ENCODE results near the gene ROCK2.

ROCK2 gene

DNA sequence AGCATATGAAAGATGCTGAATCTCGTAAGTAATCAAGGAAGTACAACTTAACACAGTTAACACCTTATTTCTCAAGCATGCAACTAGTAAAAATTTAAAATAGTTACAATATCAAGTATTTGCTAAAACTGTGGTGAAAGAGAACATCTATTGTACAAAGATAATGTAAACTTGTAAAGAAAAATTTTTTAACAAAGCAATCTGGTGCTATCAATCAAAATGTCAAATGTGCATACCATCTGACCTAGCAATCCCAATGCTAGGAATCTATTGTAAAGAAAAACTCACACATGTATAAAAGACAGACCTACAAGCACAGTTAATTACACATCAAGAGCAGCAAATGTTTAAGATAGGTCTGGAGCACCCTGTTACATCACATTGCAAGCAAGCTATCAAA, 99.1 kb downstream of the ROCK2 start:
- no peak for TF ChIP-seq CTCF (conservative IDR thresholded peaks at IDR 0.05; ENCODE audit: low read depth)
- CTCF ChIA-PET, result interaction anchor here (0.7 kb wide), 1 partner anchor 178 kb away, joined by 3 read pairs; no protein-coding TSS in a partner anchor

GRCh38 chr2:11244091-11244826, 100.2 kb downstream of the ROCK2 start:
- ChIA-PET CTCF (interaction anchor here (0.6 kb wide), 1 partner anchor 665 kb away, joined by 3 read pairs; no protein-coding TSS in a partner anchor), POLR2A (ENCODE audit: low non-redundant PET) (no interaction called here)
- no peak overlapping the region for H3K27ac ChIP-seq
- no peak for DNase-seq (ENCODE audit: low spot score)
- no peak for TF ChIP-seq CTCF (conservative IDR thresholded peaks at IDR 0.05; ENCODE audit: low read depth)

More for the DNA sequence above, 99.1 kb downstream of the ROCK2 start:
- no peak overlapping the region for H3K27ac ChIP-seq
- no peak for DNase-seq (ENCODE audit: low spot score)
- POLR2A ChIA-PET (ENCODE audit: low non-redundant PET), result no interaction called here

GRCh38 chr2:11243512-11243911, 100.9 kb downstream of the ROCK2 start:
- POLR2A ChIA-PET (ENCODE audit: low non-redundant PET), result no interaction called here
- TF ChIP-seq CTCF (conservative IDR thresholded peaks at IDR 0.05; ENCODE audit: low read depth), result no peak
- no peak for DNase-seq (ENCODE audit: low spot score)
- CTCF ChIA-PET, result no interaction called here
- H3K27ac ChIP-seq, result no peak overlapping the region

DNA sequence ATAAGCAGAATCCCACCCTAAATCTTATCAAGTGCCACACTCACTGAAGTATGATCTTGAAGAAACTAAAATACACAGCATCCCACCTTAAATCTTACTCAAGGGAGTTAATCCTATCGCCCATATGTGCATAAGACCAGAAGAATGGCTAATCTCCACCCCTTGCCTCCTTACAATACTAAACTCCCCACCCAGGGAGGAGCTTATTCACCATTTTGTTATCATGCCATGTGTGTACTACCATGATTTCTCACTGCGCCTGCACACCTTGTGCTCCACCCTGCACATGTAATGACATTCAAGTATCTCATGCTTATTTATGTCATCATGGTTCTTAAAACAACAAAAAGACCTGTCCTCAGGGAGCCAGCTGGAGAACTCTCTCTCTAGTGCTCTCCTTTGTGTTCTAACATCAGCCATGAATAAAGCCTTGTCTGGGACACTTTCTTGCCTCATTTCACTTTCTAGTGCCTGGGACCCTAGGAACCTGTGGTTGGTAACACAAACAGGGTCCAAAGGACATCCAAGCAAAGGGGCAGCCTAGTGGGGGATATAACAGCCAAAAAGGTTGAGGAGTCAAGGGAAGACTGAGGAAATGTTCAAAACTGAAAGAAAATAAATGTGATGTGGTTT, 101.8 kb downstream of the ROCK2 start:
- DNase-seq (ENCODE audit: low spot score), result no peak
- CTCF ChIA-PET, result interaction anchor here (0.6 kb wide), 1 partner anchor 42 kb away, joined by 3 read pairs; no protein-coding TSS in a partner anchor

DNA sequence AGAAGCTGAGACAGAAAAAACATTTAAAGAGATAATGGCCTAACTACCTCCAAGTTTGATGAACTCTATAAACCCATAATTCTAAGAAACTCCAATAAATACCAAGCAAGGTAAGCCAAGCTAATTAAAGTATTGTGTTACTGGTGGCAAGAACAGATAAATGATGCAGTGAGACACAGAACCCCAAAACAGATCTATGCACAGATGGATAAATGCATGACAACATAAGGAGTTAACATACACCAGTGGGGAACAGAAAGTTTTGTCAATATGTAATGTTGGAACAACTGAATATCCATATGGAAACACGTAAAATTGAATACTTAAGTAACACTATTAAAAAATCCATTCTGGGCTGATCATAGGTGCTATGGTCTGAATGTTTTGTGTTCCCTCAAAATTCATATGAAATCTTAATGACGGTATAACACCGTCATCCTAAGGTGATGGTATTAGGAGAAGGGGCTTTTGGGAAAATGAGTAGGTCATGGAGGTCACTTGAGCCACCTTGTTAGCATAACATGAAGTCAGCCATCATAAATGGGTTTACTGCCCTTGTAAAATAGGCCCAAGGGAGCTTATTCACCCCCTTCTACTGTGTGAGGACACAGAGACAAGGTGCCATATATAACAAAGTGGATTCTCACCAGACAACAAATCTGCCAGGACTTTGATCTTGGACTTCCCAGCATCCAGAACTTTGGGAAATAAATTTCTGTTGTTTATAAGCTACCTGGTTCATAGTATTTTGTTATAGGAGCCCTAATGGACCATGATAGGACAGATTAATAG, 102.8 kb downstream of the ROCK2 start:
- ChIA-PET POLR2A (ENCODE audit: low non-redundant PET) (no interaction called here), CTCF (no interaction called here)
- no peak for TF ChIP-seq CTCF (conservative IDR thresholded peaks at IDR 0.05; ENCODE audit: low read depth)
- no peak for DNase-seq (ENCODE audit: low spot score)
- no peak overlapping the region for H3K27ac ChIP-seq

More for the DNA sequence above, 101.8 kb downstream of the ROCK2 start:
- H3K27ac ChIP-seq, result no peak overlapping the region
- TF ChIP-seq CTCF (conservative IDR thresholded peaks at IDR 0.05; ENCODE audit: low read depth), result no peak
- POLR2A ChIA-PET (ENCODE audit: low non-redundant PET), result no interaction called here
